Mesodermal cell (in vitro differentiated cells): ENCODE data around the gene P4HA3.

Source experiments
- H3K27ac ChIP-seq: 2 replicates; pipeline ENCODE4 v1.7.0; 2013; ENCODE audit warnings: mild to moderate bottlenecking, low read depth, low read length, moderate library complexity; ENCODE audit not compliant: severe bottlenecking
- H3K36me3 ChIP-seq: 2 replicates; pipeline ENCODE4 v1.7.1; 2013; ENCODE audit warnings: mild to moderate bottlenecking, low read length, moderate library complexity; ENCODE audit not compliant: control insufficient read depth, insufficient read depth
- H3K4me1 ChIP-seq: one replicate; pipeline ENCODE4 v1.7.1; 2013; ENCODE audit warnings: mild to moderate bottlenecking, low read length; ENCODE audit not compliant: insufficient read depth, control insufficient read depth, poor library complexity, severe bottlenecking
- H3K4me3 ChIP-seq: 2 replicates; pipeline ENCODE4 v1.7.0; 2013; ENCODE audit warnings: low read length, control low read depth, mild to moderate bottlenecking; ENCODE audit not compliant: insufficient read depth, poor library complexity, severe bottlenecking; ENCODE audit errors: extremely low read depth
- H3K9me3 ChIP-seq: 2 replicates; pipeline ENCODE4 v1.7.1; 2013; ENCODE audit warnings: mild to moderate bottlenecking, low read length, moderate library complexity; ENCODE audit not compliant: control insufficient read depth
- WGBS, 2 experiments: methylation state at CpG; one replicate each; pipeline ENCODE4 v1.1.5; 2013; ENCODE audit warnings: missing lambda C conversion rate in 2 of 2; ENCODE audit not compliant: insufficient coverage in 2 of 2; 5-methylcytosine and 5-hydroxymethylcytosine counted together

The P4HA3 gene

GRCh38 chr11:74316772-74317505 lies 5.5 kb upstream of the P4HA3 start:
- Histone ChIP-seq H3K4me1 (peaks cover 6% of the 10 kb centered on the region), H3K4me3 (no peak overlapping the region), H3K27ac (no peak overlapping the region), H3K9me3 (peaks cover 13% of the 10 kb centered on the region), H3K36me3 (no peaks in the 10 kb centered on the region)

- WGBS, 2 experiments: 83 to 88% methylated on average over 1 of the region's 1 CpG
- no peak overlapping the region for H3K27ac ChIP-seq
- H3K4me3 ChIP-seq: no peak overlapping the region
- no peaks in the 10 kb centered on the region for H3K36me3 ChIP-seq
- H3K9me3 ChIP-seq: peaks cover 10% of the 10 kb centered on the region
- no peaks in the 10 kb centered on the region for H3K4me1 ChIP-seq
These were observed 886 bp upstream of the P4HA3 start for GRCh38 chr11:74312326-74312725.

- WGBS, 2 experiments: 83 to 86% methylated on average over 8 to 9 of the region's 11 CpGs
- peak overlapping the region; percentile 39 for H3K4me3 ChIP-seq
- no peaks in the 10 kb centered on the region for H3K9me3 ChIP-seq
These were observed 583 bp downstream of the P4HA3 start for GRCh38 chr11:74310857-74311256.

GRCh38 chr11:74307434-74307833 lies 4.0 kb downstream of the P4HA3 start:
- Histone ChIP-seq H3K4me1 (no peaks in the 10 kb centered on the region), H3K4me3 (no peak overlapping the region), H3K36me3 (no peaks in the 10 kb centered on the region), H3K9me3 (no peaks in the 10 kb centered on the region), H3K27ac (no peak overlapping the region)
- 67 to 88% methylated on average over 1 of the region's 1 CpG for WGBS, 2 experiments

More at GRCh38 chr11:74310857-74311256, 583 bp downstream of the P4HA3 start:
- Histone ChIP-seq H3K27ac (no peak overlapping the region), H3K36me3 (no peaks in the 10 kb centered on the region), H3K4me1 (no peaks in the 10 kb centered on the region)

- H3K4me3 ChIP-seq: no peak overlapping the region
- H3K36me3 ChIP-seq: no peaks in the 10 kb centered on the region
- no peaks in the 10 kb centered on the region for H3K4me1 ChIP-seq
- no peaks in the 10 kb centered on the region for H3K9me3 ChIP-seq
- no peak overlapping the region for H3K27ac ChIP-seq
- 87 to 91% methylated on average over 6 of the region's 8 CpGs for WGBS, 2 experiments
These were observed 4.8 kb downstream of the P4HA3 start for GRCh38 chr11:74306435-74307175.

- Histone ChIP-seq H3K9me3 (no peaks in the 10 kb centered on the region), H3K4me3 (no peak overlapping the region), H3K4me1 (no peaks in the 10 kb centered on the region), H3K27ac (no peak overlapping the region), H3K36me3 (no peaks in the 10 kb centered on the region)
- 93% methylated on average over 2 of the region's 3 CpGs; no CpG with 5 or more reads in 1 of the 2 experiments for WGBS, 2 experiments
These were observed 12.4 kb downstream of the P4HA3 start for GRCh38 chr11:74299015-74299414.

GRCh38 chr11:74297484-74297883 lies 14.0 kb downstream of the P4HA3 start:
- Histone ChIP-seq H3K9me3 (no peaks in the 10 kb centered on the region), H3K4me1 (no peaks in the 10 kb centered on the region), H3K4me3 (no peak overlapping the region), H3K27ac (no peak overlapping the region), H3K36me3 (no peaks in the 10 kb centered on the region)
- WGBS, 2 experiments: no CpG with 5 or more reads among the region's 1 CpG

- Histone ChIP-seq H3K27ac (no peak overlapping the region), H3K9me3 (no peaks in the 10 kb centered on the region), H3K4me1 (peaks cover 4% of the 10 kb centered on the region), H3K4me3 (no peak overlapping the region), H3K36me3 (no peaks in the 10 kb centered on the region)
- WGBS, 2 experiments: 85 to 90% methylated on average over 2 to 4 of the region's 4 CpGs
These were observed 22.5 kb downstream of the P4HA3 start for GRCh38 chr11:74288911-74289310.

GRCh38 chr11:74288161-74288560 lies 23.3 kb downstream of the P4HA3 start:
- peak overlapping the region; percentile 45 for H3K27ac ChIP-seq
- 70 to 89% methylated on average over 1 of the region's 1 CpG for WGBS, 2 experiments
- no peaks in the 10 kb centered on the region for H3K36me3 ChIP-seq

GRCh38 chr11:74284466-74284865 lies 27.0 kb downstream of the P4HA3 start:
- Histone ChIP-seq H3K4me3 (no peak overlapping the region), H3K36me3 (no peaks in the 10 kb centered on the region), H3K9me3 (no peaks in the 10 kb centered on the region), H3K27ac (no peak overlapping the region), H3K4me1 (peaks cover 4% of the 10 kb centered on the region)
- 96 to 100% methylated on average over 2 of the region's 2 CpGs for WGBS, 2 experiments

More at GRCh38 chr11:74288161-74288560, 23.3 kb downstream of the P4HA3 start:
- Histone ChIP-seq H3K4me1 (peaks cover 4% of the 10 kb centered on the region), H3K9me3 (no peaks in the 10 kb centered on the region), H3K4me3 (no peak overlapping the region)
